Smooth muscle cell of the pulmonary artery (primary cell): Measurements from ENCODE around the gene C14orf132. TPM values are rescaled to one million over a fixed set of nuclear protein-coding genes. Genes with fewer than 3 reads are reported as not detected.

Experiments used
- total RNA-seq: library from RNA; depleted of rRNA; stranded (reverse); fragments of >200 nt; gene quantifications from 2 replicates; pipeline ENCODE4 v1.2.3, GENCODE V29; 2014

The C14orf132 gene
- 20.3 and 20.6 TPM in 2 replicates for total RNA-seq

GRCh38 chr14:96038920-96039632 is at the start of gene C14orf132:
C14orf132 (plus strand) TSS chr14:96039362; CDS start chr14:96039501, 139 bp downstream.

Other genes with a start within 250 kb of the C14orf132 start
- gene TUNAR, start 162.5 kb upstream of the C14orf132 start, total RNA-seq: not detected in 2 replicates
- gene BDKRB2, start 165.5 kb downstream of the C14orf132 start, total RNA-seq: 0.73 and 2.7 TPM in 2 replicates
- 0.91 and 1.3 TPM in 2 replicates for gene BDKRB1, start 216.8 kb downstream of the C14orf132 start, total RNA-seq